ENCODE results near the gene ANKRD13A. TPM values are rescaled to one million over a fixed set of nuclear protein-coding genes. Genes with fewer than 3 reads are reported as not detected.

ANKRD13A gene
- total RNA-seq, 2 donors from 2014 or later = 65.3 to 68.3 TPM

Other genes starting within 250 kb of the ANKRD13A start
- under 1 TPM; 0.09 to 0.36 TPM for gene TRPV4, start 166.0 kb upstream of the ANKRD13A start, total RNA-seq
- gene GLTP, start 118.9 kb upstream of the ANKRD13A start, total RNA-seq = 100 to 1,000 TPM in 1 of 2 donors, 10 to 100 TPM in 1; 95.0 to 128 TPM
- gene TCHP, start 99.2 kb upstream of the ANKRD13A start, total RNA-seq = 10 to 100 TPM; 15.0 to 17.2 TPM
- 10 to 100 TPM; 29.0 to 31.4 TPM for gene GIT2, start 3.1 kb upstream of the ANKRD13A start, total RNA-seq
- gene C12orf76, start 49.1 kb downstream of the ANKRD13A start, total RNA-seq = 1 to 10 TPM; 5.5 to 7.8 TPM
- gene IFT81, start 124.9 kb downstream of the ANKRD13A start, total RNA-seq = 1 to 10 TPM; 4.8 to 5.1 TPM